ENCODE results near the gene NAIF1.
A peak's percentile ranks its signal among the peaks of the same experiment; 100 is the strongest.

NAIF1 gene

DNA sequence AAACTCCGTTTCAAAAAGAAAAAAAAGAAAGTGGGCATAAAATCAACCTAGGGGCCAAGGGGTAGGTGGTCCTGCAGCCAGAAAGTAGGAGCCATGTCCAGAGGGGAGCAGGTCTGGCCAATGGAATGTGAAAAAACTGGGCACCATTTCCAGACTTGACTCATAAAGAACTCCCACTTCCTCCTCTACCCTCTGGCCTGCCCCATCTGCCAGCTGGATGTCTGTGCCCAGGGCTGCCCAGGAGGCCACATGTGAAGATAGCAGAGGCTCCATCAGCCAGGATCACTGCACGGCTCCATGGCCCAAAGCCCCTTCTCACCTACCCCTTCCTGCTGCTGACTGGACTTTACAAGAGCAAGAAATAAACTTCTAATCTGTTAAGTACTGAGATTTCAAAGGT is 44.2 kb downstream of the NAIF1 start:
- ATAC-seq (ENCODE audit: low read depth) (0 out of 3 replicates have a peak, but pooled peaks have one; percentile 38), DNase-seq (ENCODE audit: low spot score) (no peak)
- no peak overlapping the region for H3K4me3 ChIP-seq (ENCODE audit: severe bottlenecking)
- TF ChIP-seq CTCF (IDR thresholded peaks at IDR 0.05; ENCODE audit: poor library complexity, severe bottlenecking): no peak
- no peaks in the 10 kb centered on the region for H3K27me3 ChIP-seq (ENCODE audit: insufficient read depth, poor library complexity, severe bottlenecking)
- no peak overlapping the region for H3K27ac ChIP-seq (ENCODE audit: poor library complexity, severe bottlenecking)
- H3K36me3 ChIP-seq (ENCODE audit: low read depth): no peaks in the 10 kb centered on the region
- H3K4me1 ChIP-seq (ENCODE audit: insufficient read depth, poor library complexity, severe bottlenecking): no peaks in the 10 kb centered on the region
- H3K9me3 ChIP-seq (ENCODE audit: severe bottlenecking): no peaks in the 10 kb centered on the region

- DNase-seq (ENCODE audit: low spot score) (no peak), ATAC-seq (ENCODE audit: low read depth) (no peak)
- Histone ChIP-seq H3K36me3 (ENCODE audit: low read depth) (no peaks in the 10 kb centered on the region), H3K4me3 (ENCODE audit: severe bottlenecking) (no peak overlapping the region), H3K4me1 (ENCODE audit: insufficient read depth, poor library complexity, severe bottlenecking) (no peaks in the 10 kb centered on the region), H3K27me3 (ENCODE audit: insufficient read depth, poor library complexity, severe bottlenecking) (no peaks in the 10 kb centered on the region), H3K27ac (ENCODE audit: poor library complexity, severe bottlenecking) (no peak overlapping the region), H3K9me3 (ENCODE audit: severe bottlenecking) (no peaks in the 10 kb centered on the region)
- peak; percentile 4 for TF ChIP-seq CTCF (IDR thresholded peaks at IDR 0.05; ENCODE audit: poor library complexity, severe bottlenecking)
These were observed 46.0 kb downstream of the NAIF1 start for GRCh38 chr9:128021098-128021497.

DNA sequence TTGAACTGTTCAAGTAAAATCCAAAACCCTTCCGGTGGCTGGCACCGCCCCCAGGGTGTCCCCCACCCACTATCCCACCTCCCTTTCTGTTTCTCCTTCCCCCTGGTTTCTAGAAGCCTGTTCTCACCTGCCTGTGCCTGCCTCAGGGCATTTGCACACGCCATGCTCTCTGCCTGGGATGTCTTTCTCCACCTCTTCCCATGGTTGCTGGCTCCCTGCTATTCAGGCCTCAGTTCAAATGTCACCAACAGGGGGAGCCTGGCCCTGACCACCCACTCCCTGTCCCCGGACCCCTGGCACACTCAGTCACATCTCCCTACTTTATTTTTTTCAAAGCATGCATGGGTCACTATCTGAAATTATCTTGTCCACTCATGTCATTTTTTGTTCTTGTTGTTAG is 46.4 kb downstream of the NAIF1 start:
- DNase-seq (ENCODE audit: low spot score): no peak
- H3K36me3 ChIP-seq (ENCODE audit: low read depth): no peaks in the 10 kb centered on the region
- H3K27ac ChIP-seq (ENCODE audit: poor library complexity, severe bottlenecking): no peak overlapping the region
- ATAC-seq (ENCODE audit: low read depth): no peak
- H3K9me3 ChIP-seq (ENCODE audit: severe bottlenecking): no peaks in the 10 kb centered on the region
- no peaks in the 10 kb centered on the region for H3K27me3 ChIP-seq (ENCODE audit: insufficient read depth, poor library complexity, severe bottlenecking)
- TF ChIP-seq CTCF (IDR thresholded peaks at IDR 0.05; ENCODE audit: poor library complexity, severe bottlenecking): peak; percentile 14
- no peaks in the 10 kb centered on the region for H3K4me1 ChIP-seq (ENCODE audit: insufficient read depth, poor library complexity, severe bottlenecking)
- H3K4me3 ChIP-seq (ENCODE audit: severe bottlenecking): no peak overlapping the region

GRCh38 chr9:128015696-128016095 is 51.4 kb downstream of the NAIF1 start:
- ATAC-seq (ENCODE audit: low read depth): no peak
- no peaks in the 10 kb centered on the region for H3K27me3 ChIP-seq (ENCODE audit: insufficient read depth, poor library complexity, severe bottlenecking)
- no peaks in the 10 kb centered on the region for H3K4me1 ChIP-seq (ENCODE audit: insufficient read depth, poor library complexity, severe bottlenecking)
- TF ChIP-seq CTCF (IDR thresholded peaks at IDR 0.05; ENCODE audit: poor library complexity, severe bottlenecking): no peak
- DNase-seq (ENCODE audit: low spot score): no peak
- no peak overlapping the region for H3K27ac ChIP-seq (ENCODE audit: poor library complexity, severe bottlenecking)
- no peak overlapping the region for H3K4me3 ChIP-seq (ENCODE audit: severe bottlenecking)
- H3K9me3 ChIP-seq (ENCODE audit: severe bottlenecking): no peaks in the 10 kb centered on the region
- no peaks in the 10 kb centered on the region for H3K36me3 ChIP-seq (ENCODE audit: low read depth)

All from RWPE2 (cell line).